NCI-H1436 treated with DMSO at 0.1 percent for 48 hours (cell line): ENCODE measurements around the gene COL20A1.

Experiments
- DNase-seq: peaks from one replicate; lab custom pipeline; 2025; lab: John Stamatoyannopoulos, UW

Gene COL20A1

DNA sequence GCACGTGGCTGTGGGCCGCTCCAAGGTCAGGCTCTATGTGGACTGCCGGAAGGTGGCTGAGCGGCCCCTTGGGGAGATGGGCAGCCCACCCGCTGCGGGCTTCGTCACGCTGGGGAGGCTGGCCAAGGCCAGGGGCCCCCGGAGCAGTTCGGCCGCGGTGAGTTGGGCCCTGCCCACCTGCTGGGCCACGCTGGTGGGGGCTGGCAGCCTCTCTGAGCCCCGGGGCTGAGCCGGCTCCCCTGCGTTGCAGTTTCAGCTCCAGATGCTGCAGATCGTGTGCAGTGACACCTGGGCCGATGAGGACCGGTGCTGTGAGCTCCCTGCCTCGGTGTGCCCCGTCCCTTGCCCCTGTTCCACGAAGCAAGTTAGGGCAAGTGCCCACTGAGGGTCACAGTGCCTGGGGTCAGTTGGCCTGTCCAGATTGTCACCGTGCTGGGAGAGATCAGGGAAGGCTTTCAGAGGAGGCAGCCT lies 27.1 kb downstream of the COL20A1 start:
- no peak for DNase-seq

DNA sequence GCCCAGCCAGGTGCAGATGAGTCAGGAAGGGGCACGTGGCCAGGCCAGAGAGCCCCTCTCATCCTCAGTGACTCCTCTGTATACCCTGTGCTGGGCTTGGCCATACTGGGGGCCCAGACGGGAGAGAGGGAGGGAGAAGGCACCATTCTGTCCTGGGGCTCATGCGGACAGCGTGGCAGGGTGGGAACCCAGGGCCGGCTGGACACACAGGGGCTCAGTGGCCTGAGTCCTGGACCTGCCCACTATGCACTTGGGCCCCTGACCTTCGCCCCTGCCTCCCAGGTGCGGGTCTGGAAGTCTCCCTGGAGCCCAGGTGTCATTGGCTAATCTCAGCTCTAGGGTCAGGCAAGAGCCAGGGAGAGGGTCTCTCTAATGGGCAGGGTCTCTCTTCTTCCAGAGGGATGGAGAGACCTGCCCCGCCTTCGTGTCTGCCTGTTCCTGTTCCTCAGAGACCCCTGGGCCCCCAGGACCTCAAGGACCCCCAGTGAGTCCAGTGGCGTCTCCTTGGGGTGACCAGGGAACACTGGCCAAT lies 27.7 kb downstream of the COL20A1 start:
- no peak for DNase-seq

DNA sequence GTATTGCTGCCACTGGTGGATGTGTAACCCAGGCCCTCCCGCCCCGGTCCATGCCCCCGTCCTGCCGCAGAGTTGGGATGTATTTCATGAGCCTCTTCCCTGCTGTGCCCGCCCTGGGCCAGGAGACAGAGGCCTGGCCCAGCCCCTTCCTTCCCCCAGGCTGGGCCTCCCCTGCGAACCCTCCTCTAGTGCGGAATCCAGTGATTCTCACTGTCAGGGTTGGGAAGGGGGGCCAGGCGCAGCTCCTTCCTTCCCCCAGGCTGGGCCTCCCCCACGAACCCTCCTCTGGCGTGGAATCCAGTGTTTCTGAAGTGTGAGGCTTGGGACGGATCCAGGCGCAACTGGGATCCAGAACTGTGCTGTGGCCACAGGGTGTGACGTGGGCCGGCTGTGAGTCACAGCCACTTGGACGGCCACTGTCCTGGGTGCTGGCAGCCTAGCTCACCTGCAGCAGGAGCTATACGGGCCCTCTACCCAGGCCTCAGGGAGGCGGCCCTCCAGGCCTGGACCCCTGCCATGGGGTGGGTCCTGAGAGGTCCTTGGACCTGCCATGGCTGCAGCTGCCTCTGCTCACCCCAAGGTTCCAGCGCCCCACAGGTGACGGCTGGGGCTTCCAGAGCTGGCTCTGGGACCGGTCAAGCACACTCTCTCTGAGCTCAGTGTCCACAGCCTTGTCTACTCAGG lies 28.3 kb downstream of the COL20A1 start:
- no peak for DNase-seq

DNA sequence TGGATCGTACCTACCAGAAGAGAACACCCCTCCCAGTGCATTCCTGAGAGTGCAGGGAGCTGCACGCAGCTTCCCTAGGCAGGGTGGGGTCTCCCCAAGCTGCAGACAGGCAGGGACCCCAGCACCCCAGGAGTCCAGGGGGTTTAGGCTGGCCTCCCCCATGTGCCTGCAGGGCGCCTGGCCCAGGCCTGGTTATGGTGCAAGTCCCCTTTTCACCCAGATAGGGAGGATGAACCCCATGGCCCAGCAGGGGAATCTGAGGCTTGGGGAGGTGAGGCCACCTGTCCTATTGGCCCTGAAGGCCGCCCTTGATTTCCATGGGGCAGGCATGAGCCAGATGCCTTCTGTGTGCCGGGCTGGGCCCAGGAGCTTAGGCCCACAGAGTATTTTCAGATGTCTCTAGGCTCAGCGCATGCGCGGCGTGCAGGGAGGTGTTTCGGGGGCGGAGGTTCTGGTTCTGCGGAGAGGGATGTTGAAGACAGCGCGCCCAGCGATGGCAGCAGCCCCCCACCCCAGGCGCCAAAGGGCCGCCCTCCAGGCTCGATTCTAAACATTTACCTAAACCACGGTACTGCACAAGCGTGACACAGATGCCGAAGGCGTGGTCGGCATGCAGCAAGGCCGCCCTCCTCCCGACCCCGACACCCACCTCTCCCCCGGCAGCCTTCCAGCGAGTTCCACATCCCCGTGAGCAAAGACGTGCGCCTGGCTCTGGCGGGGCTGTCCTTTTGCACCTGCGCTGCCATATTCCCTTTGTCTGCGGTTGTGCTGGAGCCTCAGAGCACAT lies 29.4 kb downstream of the COL20A1 start:
- DNase-seq, result no peak

DNA sequence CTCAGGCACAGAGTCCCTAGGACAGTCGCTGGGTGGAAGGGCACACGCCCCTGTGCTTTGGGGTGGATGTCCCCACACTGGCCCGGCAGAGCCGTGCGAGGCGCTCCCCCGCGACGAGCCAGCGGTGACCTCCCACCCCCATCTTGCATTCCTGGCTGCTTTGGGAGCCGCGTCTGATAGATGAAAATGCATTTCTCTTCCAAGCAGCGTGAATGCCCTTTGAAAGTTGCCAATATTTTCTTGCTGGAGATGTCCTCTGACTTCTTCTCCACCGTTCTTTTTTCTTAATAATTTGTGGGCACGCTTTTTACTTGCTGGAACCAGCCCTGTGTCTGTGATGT lies 29.9 kb downstream of the COL20A1 start:
- no peak for DNase-seq

DNA sequence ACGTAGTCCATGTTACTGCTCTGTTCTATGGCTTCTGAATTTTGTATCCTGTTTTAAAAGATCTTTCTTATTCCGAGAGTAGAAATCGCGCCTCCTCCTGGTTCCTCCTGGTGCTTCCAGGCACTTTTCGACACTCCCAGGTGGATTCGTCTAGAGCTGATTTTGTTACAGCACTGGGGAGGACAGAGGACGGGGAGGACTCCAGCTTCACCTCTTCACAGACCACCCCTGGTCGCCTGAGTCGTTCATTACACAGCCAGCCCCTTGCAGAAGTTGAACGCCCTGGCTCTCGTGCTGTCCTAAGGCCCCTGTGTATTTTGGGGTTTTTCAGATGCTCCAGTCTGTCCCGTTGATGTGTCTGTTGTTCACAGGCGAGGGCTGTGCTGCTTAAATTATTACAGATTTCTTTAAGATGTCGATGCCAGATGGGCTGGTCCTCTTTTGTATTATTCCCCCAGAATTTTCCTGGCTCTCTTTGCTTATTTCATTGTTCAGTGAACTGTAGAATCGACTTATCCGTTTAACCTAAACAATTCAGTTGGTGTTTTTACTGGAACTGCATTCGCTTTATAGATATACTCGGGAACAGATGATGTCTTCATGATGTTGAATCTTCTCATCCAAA lies 30.5 kb downstream of the COL20A1 start:
- no peak for DNase-seq

DNA sequence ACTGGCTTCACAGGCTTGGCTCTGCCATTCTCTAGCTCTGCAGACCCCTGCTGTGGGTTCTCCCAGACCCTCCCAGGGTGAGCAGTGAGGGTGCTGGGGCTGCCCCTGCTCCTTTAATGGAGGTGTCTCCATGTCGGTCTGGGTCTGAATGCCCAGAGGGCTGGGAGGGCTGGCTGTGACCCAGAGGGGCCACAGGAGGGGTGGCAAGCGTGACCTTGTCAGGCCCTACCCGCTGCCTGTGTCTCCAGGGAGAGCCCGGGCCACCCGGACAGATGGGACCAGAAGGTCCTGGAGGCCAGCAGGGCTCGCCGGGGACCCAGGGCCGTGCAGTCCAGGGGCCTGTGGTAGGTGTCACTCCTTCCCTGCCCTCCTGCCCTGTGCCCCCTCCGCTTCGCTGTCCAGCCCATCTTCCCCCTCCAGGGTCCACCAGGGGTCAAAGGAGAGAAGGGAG lies 32.1 kb downstream of the COL20A1 start:
- no peak for DNase-seq

DNA sequence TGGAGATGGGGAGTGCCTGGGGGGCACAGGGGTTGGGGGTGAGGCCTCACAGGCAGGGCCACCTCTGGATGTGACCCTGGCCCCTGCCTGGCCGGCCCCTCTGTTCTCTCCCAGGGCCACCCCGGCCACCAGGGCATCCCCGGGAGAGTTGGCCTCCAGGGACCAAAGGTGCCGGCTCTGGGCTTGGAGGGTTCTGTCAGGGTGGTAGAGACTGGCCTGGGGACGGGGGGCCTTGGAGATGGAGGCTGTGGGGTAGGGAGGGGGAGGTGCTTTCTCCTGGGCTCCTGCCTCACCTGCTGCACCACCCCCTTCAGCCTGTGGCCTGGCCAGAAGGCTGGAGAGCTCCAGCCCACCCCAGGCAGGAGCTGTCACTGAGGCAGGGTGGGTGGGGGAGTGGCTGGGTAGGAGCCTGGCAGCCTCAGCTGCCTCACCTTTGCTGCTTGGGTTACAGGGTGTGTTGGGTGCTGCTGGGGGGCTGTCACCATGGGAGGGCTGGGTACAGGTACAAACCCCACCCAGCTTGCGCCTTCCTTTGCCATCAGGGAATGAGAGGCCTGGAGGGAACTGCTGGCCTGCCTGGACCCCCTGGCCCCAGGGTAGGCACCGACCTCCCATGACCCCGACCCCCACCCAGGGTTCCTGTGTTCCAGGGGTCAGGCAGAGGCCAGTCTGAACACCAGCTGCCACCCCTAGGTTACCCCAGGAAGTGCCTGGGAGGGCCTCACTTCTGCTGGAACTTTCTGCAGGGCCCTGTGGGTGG lies 32.7 kb downstream of the COL20A1 start:
- DNase-seq, result no peak

DNA sequence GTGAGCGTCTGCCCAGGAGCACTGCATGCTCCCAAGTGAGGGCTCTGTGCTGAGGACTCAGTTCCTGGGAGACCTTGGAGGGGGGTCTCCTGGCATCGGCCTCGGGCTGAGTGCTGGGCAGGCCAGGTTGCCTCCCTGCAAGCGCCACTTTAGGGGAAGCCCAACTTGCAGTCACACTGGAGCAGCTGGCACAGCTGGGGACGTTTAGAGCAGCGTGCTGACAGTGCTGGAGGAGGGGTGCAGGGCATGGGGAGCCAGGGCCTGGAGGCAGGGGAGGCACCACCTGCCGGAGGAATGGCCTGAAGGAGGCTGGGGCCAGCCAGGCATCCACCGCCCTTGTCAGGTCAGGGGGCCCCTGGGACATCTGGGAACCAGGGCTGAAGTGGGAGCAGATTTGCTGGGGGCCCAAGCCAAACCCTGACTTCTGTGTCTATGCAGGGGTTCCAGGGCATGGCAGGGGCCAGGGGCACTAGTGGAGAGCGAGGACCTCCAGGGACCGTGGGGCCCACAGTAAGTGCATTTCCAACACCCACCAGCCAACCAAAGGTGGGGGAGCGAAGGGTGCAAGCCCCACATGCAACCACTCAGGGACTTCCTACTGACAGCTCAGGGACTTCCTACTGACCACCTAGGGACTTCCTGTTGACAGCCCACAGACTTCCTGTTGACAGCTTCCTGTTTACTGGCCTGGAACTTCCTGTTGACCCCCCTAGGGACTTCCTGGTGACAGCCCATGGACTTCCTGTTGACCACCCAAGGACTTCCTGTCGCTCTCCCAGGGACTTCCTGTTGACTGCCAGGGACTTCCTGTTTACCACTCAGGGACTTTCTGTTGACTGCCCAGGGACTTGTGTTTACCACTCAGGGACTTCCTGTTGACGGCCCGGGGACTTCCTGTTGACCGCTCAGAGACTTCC lies 33.6 kb downstream of the COL20A1 start:
- DNase-seq, result no peak

DNA sequence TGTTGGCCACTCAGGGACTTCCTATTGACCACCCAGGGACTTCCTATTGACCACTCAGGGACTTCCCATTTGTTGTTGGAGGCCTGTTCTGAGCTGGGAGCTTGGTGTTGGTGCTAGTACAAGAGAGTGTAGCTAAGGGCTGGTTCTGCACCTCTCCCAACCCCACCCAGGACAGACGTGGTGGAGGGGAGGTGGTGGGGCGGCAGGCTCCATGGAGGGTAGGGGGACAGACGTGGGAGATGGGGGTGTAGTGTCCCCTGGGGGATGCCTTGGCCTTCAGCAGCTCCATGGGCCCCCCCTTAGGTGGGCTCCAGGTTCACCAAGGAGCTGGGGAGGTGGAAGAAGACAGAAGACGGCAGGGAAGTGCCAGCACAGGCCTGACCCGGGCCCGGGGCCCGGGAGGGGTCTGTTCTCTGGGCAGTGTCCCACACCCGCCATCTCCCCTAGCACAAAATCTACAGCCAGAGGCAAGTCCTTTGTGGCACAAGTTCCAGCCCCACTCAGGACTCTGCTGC lies 34.3 kb downstream of the COL20A1 start:
- DNase-seq, result no peak

DNA sequence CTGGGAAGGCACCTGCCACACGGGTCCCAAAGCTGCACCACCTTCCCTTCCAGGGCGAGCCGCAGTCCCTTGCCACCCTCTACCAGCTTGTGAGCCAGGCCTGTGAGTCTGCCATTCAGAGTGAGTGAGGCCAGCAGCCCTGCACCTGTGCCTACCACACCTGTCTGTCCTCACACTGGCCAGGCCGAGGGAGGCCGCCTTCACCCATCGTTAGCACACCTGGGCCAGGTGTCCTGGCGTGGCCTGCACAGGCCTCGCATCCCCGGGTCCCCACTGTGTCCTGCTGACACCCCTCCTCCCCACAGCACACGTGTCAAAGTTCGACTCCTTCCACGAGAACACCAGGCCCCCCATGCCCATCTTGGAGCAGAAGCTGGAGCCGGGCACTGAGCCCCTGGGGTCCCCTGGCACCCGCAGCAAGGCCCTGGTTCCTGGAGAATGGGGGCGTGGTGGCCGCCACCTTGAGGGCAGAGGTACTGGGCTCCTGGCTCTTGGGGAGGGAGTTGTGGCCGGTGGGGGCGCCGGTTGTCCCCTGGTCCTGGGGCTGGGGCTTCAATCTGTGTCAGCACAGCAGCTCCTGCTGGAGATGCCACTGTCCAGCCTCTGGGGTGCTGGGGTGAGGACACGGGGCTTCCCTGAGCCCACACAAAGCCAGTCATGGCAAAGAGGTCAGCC lies 35.2 kb downstream of the COL20A1 start:
- no peak for DNase-seq

DNA sequence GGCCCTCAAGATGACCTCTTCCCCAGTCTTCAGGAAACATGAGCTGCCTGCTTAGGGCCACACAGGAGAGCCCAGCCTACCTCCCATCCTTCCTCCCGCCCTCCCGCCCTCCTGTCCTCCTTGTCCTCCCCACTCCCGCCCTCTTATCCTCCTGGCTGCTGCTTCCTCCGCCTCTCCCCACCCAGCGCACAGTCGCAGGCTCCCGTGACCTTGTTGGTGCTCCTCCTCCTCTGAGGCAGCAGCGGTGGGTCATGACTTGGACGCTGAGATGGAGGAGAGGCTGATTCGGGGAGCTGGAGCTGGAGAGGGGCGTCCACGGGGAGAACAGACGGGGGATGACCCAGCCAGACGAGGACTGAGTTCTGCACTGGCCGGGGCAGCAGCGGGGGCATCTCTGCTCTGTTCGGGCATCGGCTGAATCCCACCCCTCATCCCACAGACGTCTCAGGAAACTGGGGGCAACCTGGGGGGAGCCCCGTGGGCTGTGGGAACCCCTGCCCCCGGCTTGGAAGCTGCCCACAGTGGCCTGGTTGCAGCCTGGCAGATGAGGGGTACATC lies 35.8 kb downstream of the COL20A1 start:
- DNase-seq, result no peak

DNA sequence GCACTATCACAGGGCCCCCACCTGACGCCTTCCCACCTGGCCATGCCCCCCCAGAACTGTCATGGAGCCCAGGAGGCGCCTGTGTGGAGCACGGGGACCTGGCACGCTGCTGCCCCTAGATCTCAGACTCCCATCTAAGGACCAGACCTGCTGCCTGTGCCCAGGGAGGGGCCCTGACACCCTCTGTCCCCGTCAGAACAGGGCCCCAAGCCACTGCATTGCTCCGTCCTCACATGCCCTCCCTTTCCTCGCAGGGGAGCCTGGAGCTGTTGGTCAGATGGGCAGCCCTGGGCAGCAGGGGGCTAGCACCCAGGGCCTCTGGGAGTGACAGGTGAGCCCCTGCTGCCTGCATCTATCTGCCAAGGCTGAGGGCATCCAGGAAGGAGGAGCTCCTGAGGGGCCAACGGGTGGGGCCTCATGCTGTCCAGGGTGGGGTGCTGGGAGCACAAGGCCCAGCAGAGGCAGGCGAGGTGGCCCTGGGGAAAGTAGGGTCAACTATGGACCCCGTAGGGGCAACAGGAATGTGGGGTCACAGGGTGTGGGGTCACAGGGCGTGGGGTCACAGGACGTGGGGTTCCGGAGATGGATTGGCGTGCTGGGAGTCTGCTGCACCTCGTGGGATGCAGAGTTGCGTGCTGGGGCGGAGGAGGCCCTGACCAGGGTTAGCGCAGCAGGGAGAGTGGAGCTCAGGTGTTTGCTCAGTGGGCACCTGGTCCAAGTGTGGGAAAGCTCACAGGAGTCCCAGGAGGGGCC lies 36.5 kb downstream of the COL20A1 start:
- DNase-seq, result no peak

DNA sequence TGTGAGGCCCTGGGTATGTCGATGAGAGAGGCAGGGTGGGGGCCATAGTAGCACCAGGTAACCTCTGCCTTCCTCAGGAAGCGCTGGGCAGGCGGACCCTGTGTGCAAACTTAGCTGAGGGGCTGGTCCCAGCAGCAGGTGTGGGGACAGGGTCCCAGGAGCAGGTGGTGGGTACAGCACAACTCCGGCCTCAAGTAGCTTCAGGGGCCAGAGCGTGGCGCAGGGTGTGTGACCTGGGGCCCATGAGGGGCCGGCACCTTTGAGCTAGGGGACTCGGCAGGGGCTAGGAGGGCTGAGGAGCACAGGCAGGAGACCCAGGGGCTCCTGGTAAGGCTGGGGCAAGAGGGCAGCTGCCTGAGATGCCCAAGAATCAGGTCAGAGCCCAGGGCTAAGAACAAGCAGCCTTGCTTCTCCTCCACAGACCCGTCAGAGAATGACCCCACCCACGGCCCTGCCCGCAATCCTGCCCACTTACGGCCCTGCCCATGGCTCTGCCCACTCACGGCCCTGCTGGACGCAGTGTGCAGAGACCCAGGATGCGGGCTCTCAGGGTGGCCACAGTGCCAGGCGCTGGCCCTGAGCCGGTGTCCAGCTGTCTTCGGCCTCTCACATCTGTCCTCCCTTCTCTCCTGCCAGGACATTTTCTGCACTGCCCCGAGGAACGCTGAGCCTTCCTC lies 37.2 kb downstream of the COL20A1 start:
- DNase-seq, result no peak

DNA sequence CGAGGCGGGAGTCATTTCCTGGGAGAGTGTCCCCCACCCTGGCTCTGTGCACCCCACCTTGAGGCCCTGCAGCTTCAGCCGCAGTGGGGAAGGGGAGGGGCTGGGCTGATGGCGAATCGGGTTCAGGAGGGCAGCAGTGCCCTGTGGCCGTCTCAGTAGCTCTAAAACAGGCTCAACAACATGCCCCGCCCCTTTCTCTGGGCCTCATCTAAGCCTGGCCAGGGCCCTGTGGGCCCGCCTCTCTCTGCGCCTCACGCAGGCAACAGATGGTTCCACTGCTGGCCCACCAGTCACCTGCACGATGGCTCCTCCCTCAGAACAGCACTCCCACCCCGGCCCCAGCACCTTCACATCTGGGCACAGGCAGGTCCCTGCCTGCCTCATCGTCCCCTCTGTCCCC lies 38.0 kb downstream of the COL20A1 start:
- DNase-seq, result no peak

DNA sequence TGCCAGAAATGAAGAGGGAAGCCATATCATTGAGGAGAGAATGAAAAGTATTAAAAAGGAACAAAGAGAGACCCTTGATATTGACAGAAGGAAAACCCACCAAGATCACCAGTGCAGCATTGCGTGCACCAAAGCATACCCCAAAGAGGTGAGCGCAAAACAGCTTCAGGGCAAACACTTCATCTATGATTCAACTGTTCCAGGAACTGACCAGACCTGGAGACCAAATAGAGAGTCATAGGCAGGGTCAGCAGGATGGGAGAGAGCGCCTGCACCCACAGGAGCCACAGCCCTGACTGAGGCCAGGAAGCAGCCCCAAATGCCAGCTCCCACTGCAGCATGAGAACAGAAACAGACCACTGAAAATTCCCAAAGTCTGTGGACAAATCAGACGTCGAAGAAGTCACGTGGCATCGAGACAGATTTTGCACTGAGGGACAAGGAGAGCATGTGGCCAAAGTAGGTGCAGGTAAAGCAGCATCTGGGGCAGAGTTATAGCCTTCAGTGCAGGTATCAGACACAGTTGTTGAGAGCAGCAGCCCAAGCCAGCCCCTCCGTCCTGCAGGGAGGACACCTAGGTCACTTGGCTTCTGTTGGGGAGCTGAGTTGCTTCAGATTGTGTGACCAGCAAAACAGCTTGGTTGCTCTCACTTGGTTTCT lies 38.9 kb downstream of the COL20A1 start:
- no peak for DNase-seq

DNA sequence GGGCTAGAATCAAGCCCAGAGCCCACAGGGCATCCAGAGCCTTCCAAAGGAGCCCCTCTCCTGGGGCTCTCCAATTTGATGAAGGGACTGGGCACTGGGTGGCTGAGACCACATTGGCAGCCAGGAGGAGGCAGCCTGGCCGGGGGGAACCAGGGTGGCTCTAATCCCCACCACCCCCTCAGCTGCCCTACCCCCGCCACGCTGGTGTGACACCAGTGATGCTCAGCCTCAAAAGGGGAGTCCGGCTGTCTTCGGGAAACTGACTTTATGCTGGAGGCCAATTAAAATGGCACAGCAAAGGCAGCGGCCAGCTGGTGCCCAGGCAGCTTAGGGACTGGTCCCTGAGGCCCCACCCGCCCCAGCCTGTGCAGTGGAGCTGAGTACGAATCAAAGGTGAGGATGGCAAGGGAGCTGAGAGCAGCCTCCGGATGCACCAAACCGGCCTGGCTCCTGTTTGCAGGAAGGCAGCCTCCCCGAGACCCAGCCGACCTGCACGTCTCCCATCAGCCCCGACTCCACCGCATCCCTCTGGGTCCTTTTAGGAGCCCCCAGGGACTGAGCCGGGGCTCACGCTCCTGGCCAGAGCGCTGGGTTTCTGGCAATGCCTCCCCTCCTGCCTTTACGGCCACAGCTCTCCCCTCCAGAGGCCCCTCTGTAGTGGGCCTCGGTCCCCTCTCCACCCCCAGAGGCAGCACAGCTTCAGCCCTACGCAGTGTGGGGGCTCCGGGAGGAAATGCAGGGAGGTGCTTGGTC lies 39.7 kb downstream of the COL20A1 start:
- DNase-seq, result no peak
